ENCODE data around the gene HOXA7.

DNA sequence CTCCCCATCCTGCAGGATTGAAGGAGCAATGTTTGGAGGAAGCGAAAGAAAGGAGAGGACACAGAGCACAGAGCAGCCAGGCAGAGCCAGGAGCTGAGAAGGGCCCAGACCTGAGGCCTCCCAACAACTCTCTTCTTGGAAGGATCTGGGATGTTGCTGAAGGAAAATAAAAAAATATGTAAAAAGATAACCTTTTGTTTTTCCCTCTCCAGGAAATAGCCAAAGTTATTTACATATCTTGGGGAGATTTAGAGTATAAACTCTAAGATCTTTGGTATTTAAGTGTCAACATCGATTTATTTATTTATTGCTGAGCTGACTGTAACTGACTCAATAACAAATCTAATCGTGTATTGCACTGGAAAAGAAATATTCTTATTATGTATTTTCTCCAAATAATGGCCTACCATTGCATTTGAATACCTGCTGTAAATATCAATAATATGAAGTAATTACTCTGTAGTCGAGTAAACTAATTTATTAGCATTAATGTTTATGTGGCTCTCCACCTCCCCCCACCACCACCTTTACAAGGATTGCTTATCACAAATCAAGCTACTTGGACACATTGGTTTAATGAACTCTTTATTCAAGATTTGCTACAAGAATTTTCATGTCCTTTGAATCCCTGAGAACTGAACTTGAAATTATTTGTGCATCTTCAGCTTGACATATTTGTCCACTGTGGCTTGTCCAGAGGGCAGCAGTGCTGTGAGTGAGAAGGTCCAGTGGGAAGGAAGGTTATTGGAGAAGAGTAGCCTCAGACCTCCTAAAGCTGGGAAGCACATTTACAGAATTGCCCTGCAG is 30.4 kb upstream of the HOXA7 start:
- TF ChIP-seq CTCF (IDR thresholded peaks at IDR 0.05) (no peak), POLR2A (IDR thresholded peaks at IDR 0.05) (no peak)
